CD14-positive monocyte (primary cell): ENCODE data around the gene NDST1. TPM values are rescaled to one million over a fixed set of nuclear protein-coding genes. Genes with fewer than 3 reads are reported as not detected.

Source experiments
- DNase-seq, 3 donors: peaks; one replicate each; pipeline ENCODE4 v3.0.0-alpha.2; 2011 to 2022
- H2AFZ ChIP-seq: 2 replicates; pipeline ENCODE4 v1.6.0; 2012; ENCODE audit warnings: mild to moderate bottlenecking, low read depth, low read length, inconsistent platforms; ENCODE audit not compliant: insufficient read depth, poor library complexity, severe bottlenecking
- H3K27ac ChIP-seq, 2 donors: 1 replicate in 1 of 2; 2 replicates in 1 of 2; pipeline ENCODE4 v1.5.1; 2012 to 2013; ENCODE audit warnings: low read length in 2 of 2, control low read depth in 1 of 2, inconsistent platforms in 1 of 2, low read depth in 1 of 2, mild to moderate bottlenecking in 1 of 2
- H3K27me3 ChIP-seq, 2 donors: one replicate each; pipeline versions ENCODE4 v1.6.0 to v1.6.1; 2011 to 2013; ENCODE audit warnings: low read length in 2 of 2; ENCODE audit not compliant: control insufficient read depth in 2 of 2, insufficient read depth in 2 of 2
- H3K36me3 ChIP-seq, 2 donors: replicated peaks in 1 of 2; 1 replicate in 1 of 2; 2 replicates in 1 of 2; pipeline versions ENCODE4 v1.5.1 to v1.6.1; 2012 to 2013; ENCODE audit warnings: low read length in 2 of 2, control low read depth in 1 of 2, inconsistent platforms in 1 of 2, mild to moderate bottlenecking in 1 of 2; ENCODE audit not compliant: insufficient read depth in 2 of 2, control insufficient read depth in 1 of 2
- H3K4me1 ChIP-seq, 2 donors: 1 replicate in 1 of 2; 2 replicates in 1 of 2; pipeline versions ENCODE4 v1.5.1 to v1.6.1; 2012 to 2013; ENCODE audit warnings: low read length in 2 of 2, control low read depth in 1 of 2, inconsistent platforms in 1 of 2, mild to moderate bottlenecking in 1 of 2, moderate library complexity in 1 of 2; ENCODE audit not compliant: insufficient read depth in 2 of 2, control insufficient read depth in 1 of 2
- H3K4me2 ChIP-seq: replicated peaks from 2 replicates; pipeline ENCODE3; 2012; ENCODE audit warnings: low read length, moderate library complexity, mild to moderate bottlenecking; ENCODE audit not compliant: poor library complexity, severe bottlenecking; ENCODE audit errors: extremely low read depth
- H3K4me3 ChIP-seq, 3 experiments: fragments of 200-600 bp in 1 of 3; sonication (generic) in 1 of 3; replicated peaks in 1 of 3; 1 replicate in 2 of 3; 2 replicates in 1 of 3; pipeline ENCODE4 v1.5.1; 2011 to 2013; ENCODE audit warnings: low read length in 3 of 3, mild to moderate bottlenecking in 3 of 3, control low read depth in 2 of 3, low read depth in 2 of 3, inconsistent platforms in 1 of 3, moderate library complexity in 1 of 3
- H3K79me2 ChIP-seq: 2 replicates; pipeline ENCODE4 v1.6.0; 2012; ENCODE audit warnings: mild to moderate bottlenecking, control low read depth, inconsistent platforms, low read length, moderate library complexity; ENCODE audit not compliant: insufficient read depth
- H3K9ac ChIP-seq: 2 replicates; pipeline ENCODE4 v1.6.0; 2017; ENCODE audit warnings: low read length, mild to moderate bottlenecking; ENCODE audit not compliant: insufficient read depth, poor library complexity, severe bottlenecking
- H3K9me3 ChIP-seq, 2 donors: replicated peaks in 1 of 2; 1 replicate in 1 of 2; 2 replicates in 1 of 2; pipeline versions ENCODE4 v1.5.1 to v1.6.1; 2012 to 2013; ENCODE audit warnings: low read length in 2 of 2, control low read depth in 1 of 2; ENCODE audit not compliant: control insufficient read depth in 1 of 2, insufficient read depth in 1 of 2
- H4K20me1 ChIP-seq: 2 replicates; pipeline ENCODE4 v1.6.0; 2012; ENCODE audit warnings: mild to moderate bottlenecking, low read length, control low read depth, moderate library complexity; ENCODE audit not compliant: insufficient read depth
- H3K27ac Mint-ChIP-seq, 7 donors: one replicate each; pipeline ENCODE4 v1.8.0; 2020; ENCODE audit warnings: mild to moderate bottlenecking in 7 of 7, mixed read lengths in 7 of 7, moderate library complexity in 6 of 7, inconsistent platforms in 2 of 7
- H3K27me3 Mint-ChIP-seq, 3 donors: one replicate each; pipeline ENCODE4 v1.8.0; 2021 to 2022; ENCODE audit warnings: low read depth in 3 of 3, mild to moderate bottlenecking in 3 of 3, mixed read lengths in 3 of 3, moderate library complexity in 3 of 3, inconsistent platforms in 1 of 3
- H3K36me3 Mint-ChIP-seq, 2 donors: one replicate each; pipeline ENCODE4 v1.8.0; 2020; ENCODE audit warnings: mixed read lengths in 2 of 2, inconsistent platforms in 1 of 2, mild to moderate bottlenecking in 1 of 2
- H3K4me1 Mint-ChIP-seq: one replicate; pipeline ENCODE4 v1.8.0; 2020; ENCODE audit warnings: mild to moderate bottlenecking, mixed read lengths
- H3K4me3 Mint-ChIP-seq, 2 donors: one replicate each; pipeline ENCODE4 v1.8.0; 2020; ENCODE audit warnings: mild to moderate bottlenecking in 2 of 2, mixed read lengths in 2 of 2, moderate library complexity in 1 of 2
- H3K9me3 Mint-ChIP-seq, 7 donors: one replicate each; pipeline ENCODE4 v1.8.0; 2020 to 2022; ENCODE audit warnings: mixed read lengths in 7 of 7, mild to moderate bottlenecking in 6 of 7, moderate library complexity in 6 of 7, inconsistent platforms in 2 of 7
- WGBS: methylation state at CpG from one replicate; pipeline ENCODE4 v1.1.5; 2013; ENCODE audit warnings: missing lambda C conversion rate; ENCODE audit not compliant: insufficient coverage; 5-methylcytosine and 5-hydroxymethylcytosine counted together
- intact Hi-C, 2 donors: fragments of 100-400 bp; cut with micrococcal nuclease; formaldehyde crosslinking; loops; one replicate each; pipeline versions ENCODE4 v1.15.0 to v1.15.1; 2023
- polyA plus RNA-seq, 3 donors: library from polyadenylated mRNA; depleted of rRNA in 1 of 3; unstranded in 2 of 3; stranded (reverse) in 1 of 3; fragments of 300-500 nt in 2 of 3; fragments of >200 nt in 1 of 3; fragmentation: Illumina TruSeq in 2 of 3; gene quantifications; 1 replicate in 2 of 3; 2 replicates in 1 of 3; pipeline ENCODE4 v1.2.3, GENCODE V29; 2012 to 2021
- TF ChIP-seq, protein P1 (sequence below): fragments of 200-600 bp; IDR thresholded peaks from one replicate; pipeline ENCODE4 v1.8.0; 2022; ENCODE audit warnings: antibody characterized with exemption, mild to moderate bottlenecking

Gene NDST1
- polyA plus RNA-seq, 3 donors, result 7.0 to 18.9 (median 7.5) TPM

DNA sequence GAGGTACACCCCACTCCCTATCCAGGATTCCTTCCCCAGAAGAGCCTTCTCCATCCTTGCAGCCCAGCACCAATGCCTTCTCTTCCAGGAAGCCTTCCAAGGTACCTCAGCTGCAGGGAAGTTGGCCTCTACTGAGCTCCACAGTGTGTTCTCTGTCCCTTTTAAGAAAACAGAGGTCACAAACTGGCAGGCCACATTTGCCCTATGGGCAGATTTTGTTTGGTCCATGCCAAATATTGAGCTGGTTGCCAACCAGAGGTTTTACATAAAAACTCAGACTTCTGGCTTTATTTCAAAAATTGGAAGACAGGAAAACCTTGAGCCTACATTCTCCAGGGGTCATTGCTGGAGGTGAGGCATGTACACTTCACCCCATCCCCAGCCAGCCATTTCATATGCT lies 9.0 kb upstream of the NDST1 start:
- intact Hi-C loops, result no loop called here
- no peak overlapping the region for H2AFZ ChIP-seq
- H3K9ac ChIP-seq, result no peak overlapping the region
- no peak overlapping the region for H3K27ac ChIP-seq
- DNase-seq, result no peak
- H3K4me3 Mint-ChIP-seq, result no peak overlapping the region
- no peak overlapping the region for H3K4me3 ChIP-seq
- peaks cover 58 to 59% of the 10 kb centered on the region in 2 donors for H3K36me3 Mint-ChIP-seq
- H3K27ac Mint-ChIP-seq, result peak overlapping the region in 3 of 7 donors; percentile 2 to 40 (median 37)
- no peaks in the 10 kb centered on the region for H3K9me3 Mint-ChIP-seq
- no peaks in the 10 kb centered on the region for H3K27me3 Mint-ChIP-seq
- no peaks in the 10 kb centered on the region for H3K9me3 ChIP-seq
- peaks cover 94% of the 10 kb centered on the region for H4K20me1 ChIP-seq
- peaks cover 94% of the 10 kb centered on the region for H3K79me2 ChIP-seq
- no peaks in the 10 kb centered on the region for H3K27me3 ChIP-seq
- H3K4me1 ChIP-seq, result peaks cover 14 to 16% of the 10 kb centered on the region in 2 donors
- no peak overlapping the region for H3K4me2 ChIP-seq
- TF ChIP-seq, protein P1, sequence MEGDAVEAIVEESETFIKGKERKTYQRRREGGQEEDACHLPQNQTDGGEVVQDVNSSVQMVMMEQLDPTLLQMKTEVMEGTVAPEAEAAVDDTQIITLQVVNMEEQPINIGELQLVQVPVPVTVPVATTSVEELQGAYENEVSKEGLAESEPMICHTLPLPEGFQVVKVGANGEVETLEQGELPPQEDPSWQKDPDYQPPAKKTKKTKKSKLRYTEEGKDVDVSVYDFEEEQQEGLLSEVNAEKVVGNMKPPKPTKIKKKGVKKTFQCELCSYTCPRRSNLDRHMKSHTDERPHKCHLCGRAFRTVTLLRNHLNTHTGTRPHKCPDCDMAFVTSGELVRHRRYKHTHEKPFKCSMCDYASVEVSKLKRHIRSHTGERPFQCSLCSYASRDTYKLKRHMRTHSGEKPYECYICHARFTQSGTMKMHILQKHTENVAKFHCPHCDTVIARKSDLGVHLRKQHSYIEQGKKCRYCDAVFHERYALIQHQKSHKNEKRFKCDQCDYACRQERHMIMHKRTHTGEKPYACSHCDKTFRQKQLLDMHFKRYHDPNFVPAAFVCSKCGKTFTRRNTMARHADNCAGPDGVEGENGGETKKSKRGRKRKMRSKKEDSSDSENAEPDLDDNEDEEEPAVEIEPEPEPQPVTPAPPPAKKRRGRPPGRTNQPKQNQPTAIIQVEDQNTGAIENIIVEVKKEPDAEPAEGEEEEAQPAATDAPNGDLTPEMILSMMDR, result no peak
- peaks cover 68% of the 10 kb centered on the region for H3K4me1 Mint-ChIP-seq
- H3K36me3 ChIP-seq, result peaks cover 27 to 46% of the 10 kb centered on the region in 2 donors

DNA sequence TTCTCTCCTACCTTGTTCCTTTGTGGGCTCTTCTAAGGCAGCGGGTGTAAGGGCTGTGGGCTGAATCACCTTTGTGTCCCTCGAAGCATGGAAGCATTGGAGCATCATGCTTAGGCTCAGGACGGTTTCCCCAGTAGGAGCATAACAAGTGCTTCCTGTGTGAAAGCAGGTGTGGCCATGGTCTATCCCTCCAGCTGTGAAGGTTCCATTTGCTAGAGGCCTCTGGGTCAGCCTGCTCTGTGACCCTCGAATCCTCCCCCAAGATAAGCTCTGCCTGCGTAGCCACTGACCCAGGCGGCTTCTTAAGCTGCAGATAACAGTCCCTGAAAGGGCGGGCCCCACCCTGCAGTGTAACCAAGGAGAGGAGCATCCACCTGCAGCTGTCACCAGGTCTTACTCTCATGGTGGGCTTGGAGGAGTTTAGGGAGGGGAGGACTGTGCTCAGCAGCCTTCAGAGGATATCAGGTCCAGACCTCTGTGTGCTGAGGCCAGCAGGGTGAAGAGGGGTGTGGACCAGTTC lies 8.4 kb upstream of the NDST1 start:
- no peak for DNase-seq
- intact Hi-C loops, result no loop called here
- H3K27ac Mint-ChIP-seq, result peak overlapping the region in 3 of 7 donors; percentile 14 to 77 (median 37)
- H3K4me3 Mint-ChIP-seq, result no peak overlapping the region
- H3K9me3 Mint-ChIP-seq, result no peaks in the 10 kb centered on the region
- 94% methylated on average over 7 of the region's 7 CpGs for WGBS
- Histone ChIP-seq H3K9ac (no peak overlapping the region), H3K79me2 (peaks cover 94% of the 10 kb centered on the region), H3K4me1 (peaks cover 14 to 16% of the 10 kb centered on the region in 2 donors), H3K4me3 (no peak overlapping the region), H3K27ac (no peak overlapping the region), H3K9me3 (no peaks in the 10 kb centered on the region), H3K36me3 (peaks cover 27 to 41% of the 10 kb centered on the region in 2 donors), H2AFZ (no peak overlapping the region), H3K27me3 (no peaks in the 10 kb centered on the region), H3K4me2 (no peak overlapping the region), H4K20me1 (peaks cover 94% of the 10 kb centered on the region)
- H3K36me3 Mint-ChIP-seq, result peaks cover 54 to 55% of the 10 kb centered on the region in 2 donors
- peaks cover 73% of the 10 kb centered on the region for H3K4me1 Mint-ChIP-seq
- TF ChIP-seq, protein P1, result no peak
- H3K27me3 Mint-ChIP-seq, result no peaks in the 10 kb centered on the region
